A549 (cell line): ENCODE measurements around the gene DIP2C. TPM values are rescaled to one million over a fixed set of nuclear protein-coding genes. Genes with fewer than 3 reads are reported as not detected.

Experiments
- ATAC-seq, 2 experiments: fragments of 200-7000 bp in 1 of 2; fragments of >200 bp in 1 of 2; cut with Nextera tagmentation in 1 of 2; cut with Tn5 transposase in 1 of 2; 3 replicates each; pipeline versions ENCODE4 v1.8.0 to v1.9.1; 2018 to 2020; ENCODE audit warnings: mild to moderate bottlenecking in 1 of 2, moderate library complexity in 1 of 2
- CTCF ChIA-PET: fragments of 300-600 bp; sonication (Branson Sonifier 250); formaldehyde crosslinking; extraction: SDS; loops from one replicate; lab custom pipeline; 2021; ENCODE audit warnings: antibody characterized with exemption, inconsistent platforms; lab: Yijun Ruan, JAX
- POLR2A ChIA-PET: fragments of 350-600 bp; formaldehyde crosslinking; extraction: SDS; loops from one replicate; lab custom pipeline; 2021; ENCODE audit warnings: antibody characterized with exemption, inconsistent platforms; lab: Yijun Ruan, JAX
- DNase-seq, 2 experiments: peaks; one replicate each; pipeline versions ENCODE4 v3.0.0 to v3.0.0-alpha.2; 2011 to 2016; ENCODE audit warnings: low read depth in 1 of 2, low spot score in 1 of 2
- FAIRE-seq: peaks from 2 replicates; lab custom pipeline; 2011; peaks lifted over from hg19 to GRCh38; lab: Jason Lieb, UNC
- H3K27ac ChIP-seq, 2 experiments: fragments of >200 bp; sonication (Bioruptor Twin); formaldehyde crosslinking; 3 replicates each; pipeline ENCODE4 v1.5.1; 2016 to 2017
- H3K4me1 ChIP-seq: fragments of >200 bp; sonication (Bioruptor Twin); formaldehyde crosslinking; 3 replicates; pipeline ENCODE4 v1.6.1; 2016
- H3K4me2 ChIP-seq: fragments of >200 bp; sonication (Bioruptor Twin); formaldehyde crosslinking; 3 replicates; pipeline ENCODE4 v1.6.1; 2016
- H3K4me3 ChIP-seq: fragments of >200 bp; sonication (Bioruptor Twin); formaldehyde crosslinking; 3 replicates; pipeline ENCODE4 v1.5.1; 2016
- H3K9me3 ChIP-seq: fragments of >200 bp; sonication (Bioruptor Twin); formaldehyde crosslinking; 3 replicates; pipeline ENCODE4 v1.6.1; 2016
- CEBPB ChIP-seq, 2 experiments: fragments of >200 bp in 1 of 2; sonication (Bioruptor Twin) in 1 of 2; formaldehyde crosslinking in 1 of 2; IDR thresholded peaks; 2 replicates each; pipeline ENCODE4 v1.6.1; 2012 to 2016
- CHD2 ChIP-seq: fragments of 150-350 bp; IDR thresholded peaks from 2 replicates; pipeline ENCODE4 v1.6.1; 2014; ENCODE audit warnings: low read length; ENCODE audit not compliant: partially characterized antibody
- EP300 ChIP-seq, 2 experiments: fragments of >200 bp; sonication (Bioruptor Twin); formaldehyde crosslinking; IDR thresholded peaks; 2 replicates in 1 of 2; 3 replicates in 1 of 2; pipeline ENCODE4 v1.6.1; 2016 to 2017
- ESRRA ChIP-seq: fragments of 150-350 bp; IDR thresholded peaks from 2 replicates; pipeline ENCODE4 v1.6.1; 2014; ENCODE audit warnings: mild to moderate bottlenecking, low read length, borderline replicate concordance
- FOSB ChIP-seq: fragments of 250-450 bp; sonication (Bioruptor Pico); IDR thresholded peaks from 2 replicates; pipeline ENCODE4 v1.5.0; 2020; ENCODE audit warnings: mild to moderate bottlenecking, moderate library complexity
- HDAC2 ChIP-seq: fragments of 200-600 bp; sonication (generic); IDR thresholded peaks from 2 replicates; pipeline ENCODE4 v1.6.1; 2016
- HOXA7 ChIP-seq: fragments of 250-450 bp; sonication (Bioruptor Pico); IDR thresholded peaks from 2 replicates; pipeline ENCODE4 v1.5.0; 2020; ENCODE audit warnings: mild to moderate bottlenecking, moderate library complexity
- HOXB13 ChIP-seq: fragments of 250-450 bp; sonication (Bioruptor Pico); IDR thresholded peaks from 2 replicates; pipeline ENCODE4 v1.5.0; 2020; ENCODE audit warnings: low read depth, mild to moderate bottlenecking, moderate library complexity
- MAZ ChIP-seq: fragments of 150-350 bp; IDR thresholded peaks from 2 replicates; pipeline ENCODE4 v1.6.1; 2014; ENCODE audit warnings: antibody characterized with exemption, low read depth, low read length, borderline replicate concordance
- MYC ChIP-seq: IDR thresholded peaks from 2 replicates; pipeline ENCODE4 v1.6.1; 2012; ENCODE audit warnings: mild to moderate bottlenecking, inconsistent platforms, low read length, improper control_type of control experiment, borderline replicate concordance
- NFE2L2 ChIP-seq: fragments of 150-350 bp; conservative IDR thresholded peaks from 2 replicates; pipeline ENCODE4 v1.6.1; 2014; ENCODE audit warnings: low read length
- NR3C1 ChIP-seq: fragments of >200 bp; sonication (Bioruptor Twin); formaldehyde crosslinking; IDR thresholded peaks from 3 replicates; pipeline ENCODE4 v1.6.1; 2017
- POLR2A ChIP-seq: IDR thresholded peaks from 2 replicates; pipeline ENCODE4 v1.6.1; 2012; ENCODE audit warnings: mild to moderate bottlenecking, low read length
- SMC3 ChIP-seq: fragments of >200 bp; sonication (Bioruptor Twin); formaldehyde crosslinking; IDR thresholded peaks from 3 replicates; pipeline ENCODE4 v1.6.1; 2018; ENCODE audit warnings: inconsistent platforms
- SREBF2 ChIP-seq: fragments of 450-650 bp; IDR thresholded peaks from 2 replicates; pipeline ENCODE4 v1.6.1; 2014; ENCODE audit warnings: mild to moderate bottlenecking, moderate library complexity
- TFCP2L1 ChIP-seq: fragments of 250-450 bp; sonication (Bioruptor Pico); IDR thresholded peaks from 2 replicates; pipeline ENCODE4 v1.5.0; 2021; ENCODE audit warnings: mild to moderate bottlenecking
- ZC3H11A ChIP-seq: fragments of 450-650 bp; IDR thresholded peaks from 2 replicates; pipeline ENCODE4 v1.6.1; 2014; ENCODE audit warnings: antibody characterized with exemption, mild to moderate bottlenecking
- WGBS: methylation state at CpG from one replicate; pipeline ENCODE4 v1.1.6; 2017; ENCODE audit errors: missing lambda C conversion rate; 5-methylcytosine and 5-hydroxymethylcytosine counted together
- polyA plus RNA-seq, 4 experiments: library from polyadenylated mRNA; depleted of rRNA in 3 of 4; stranded (reverse); fragments of >200 nt; fragmentation: RNase III in 1 of 4; extraction: RNeasy Plus Mini Kit Qiagen cat#74134 plus additional on column Dnase treatment in 1 of 4; gene quantifications; 2 replicates in 3 of 4; 3 replicates in 1 of 4; pipeline ENCODE4 v1.2.3, GENCODE V29; 2011 to 2017
- TF ChIP-seq, protein P1 (sequence below): fragments of 250-450 bp; sonication (Bioruptor Pico); IDR thresholded peaks from 2 replicates; pipeline ENCODE4 v1.5.0; 2021; ENCODE audit warnings: mild to moderate bottlenecking, moderate library complexity, borderline replicate concordance
- TF ChIP-seq, protein P2 (sequence below): fragments of 200-600 bp; sonication (generic); IDR thresholded peaks from 2 replicates; pipeline ENCODE4 v1.6.1; 2016; ENCODE audit warnings: antibody characterized with exemption, mild to moderate bottlenecking, moderate library complexity

The DIP2C gene
- polyA plus RNA-seq, 2 of the 4 experiments (the other 2 are of a cell fraction), result 3.7 to 5.0 TPM

DNA sequence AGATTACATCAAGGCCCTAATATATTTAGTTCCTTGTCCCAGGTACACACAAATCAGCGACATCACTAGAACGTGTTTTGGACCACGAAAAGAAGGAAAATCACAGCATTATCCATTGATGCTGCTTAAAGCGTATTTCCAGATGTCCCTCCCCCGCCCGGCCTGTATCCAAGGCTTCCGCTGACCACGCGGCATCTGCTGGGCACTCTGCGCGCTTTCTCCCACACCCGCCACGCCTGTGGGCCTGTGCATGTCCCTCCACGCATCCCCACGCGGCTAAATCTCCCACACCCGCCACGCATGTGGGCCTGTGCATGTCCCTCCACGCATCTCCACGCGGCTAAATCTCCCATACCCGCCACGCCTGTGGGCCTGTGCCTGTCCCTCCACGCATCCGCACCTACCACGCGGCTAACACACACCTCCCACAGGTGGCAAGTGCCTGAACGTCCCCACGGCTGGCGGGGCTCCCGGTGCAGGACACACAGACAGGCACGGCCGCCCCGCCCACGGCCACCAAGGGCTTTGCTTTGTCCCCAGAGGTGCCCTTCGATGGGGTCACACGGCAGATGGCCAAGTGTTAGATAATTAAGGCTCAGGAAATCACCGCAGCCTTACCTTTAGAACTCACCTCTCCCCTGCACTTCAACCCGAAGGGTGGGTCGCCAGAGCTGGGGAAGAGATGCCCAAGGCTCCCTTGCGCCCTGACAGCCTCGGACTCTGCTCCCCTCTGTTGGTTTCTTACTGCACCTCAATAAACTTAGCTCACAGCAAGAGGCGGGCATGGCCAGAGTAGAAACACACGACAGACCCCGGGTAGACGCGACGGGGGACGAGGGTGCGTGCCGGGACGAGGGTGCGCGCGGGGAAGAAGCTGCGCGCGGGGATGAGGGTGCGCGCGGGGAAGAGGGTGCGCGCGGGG lies 49.5 kb downstream of the DIP2C start:
- no peak for ATAC-seq
- TF ChIP-seq MYC, result no peak
- Histone ChIP-seq H3K27ac (no peak overlapping the region), H3K4me2 (no peak overlapping the region), H3K4me1 (no peaks in the 10 kb centered on the region), H3K4me3 (no peak overlapping the region), H3K9me3 (peaks cover 6% of the 10 kb centered on the region)
- POLR2A ChIA-PET, result no interaction called here
- WGBS, result 92% methylated on average over 47 of the region's 64 CpGs
- DNase-seq, result no peak
- no peak for FAIRE-seq
- CTCF ChIA-PET, result interaction anchor here (1.1 kb wide), 1 partner anchor 10 kb away, joined by 3 read pairs; no protein-coding TSS in a partner anchor

DNA sequence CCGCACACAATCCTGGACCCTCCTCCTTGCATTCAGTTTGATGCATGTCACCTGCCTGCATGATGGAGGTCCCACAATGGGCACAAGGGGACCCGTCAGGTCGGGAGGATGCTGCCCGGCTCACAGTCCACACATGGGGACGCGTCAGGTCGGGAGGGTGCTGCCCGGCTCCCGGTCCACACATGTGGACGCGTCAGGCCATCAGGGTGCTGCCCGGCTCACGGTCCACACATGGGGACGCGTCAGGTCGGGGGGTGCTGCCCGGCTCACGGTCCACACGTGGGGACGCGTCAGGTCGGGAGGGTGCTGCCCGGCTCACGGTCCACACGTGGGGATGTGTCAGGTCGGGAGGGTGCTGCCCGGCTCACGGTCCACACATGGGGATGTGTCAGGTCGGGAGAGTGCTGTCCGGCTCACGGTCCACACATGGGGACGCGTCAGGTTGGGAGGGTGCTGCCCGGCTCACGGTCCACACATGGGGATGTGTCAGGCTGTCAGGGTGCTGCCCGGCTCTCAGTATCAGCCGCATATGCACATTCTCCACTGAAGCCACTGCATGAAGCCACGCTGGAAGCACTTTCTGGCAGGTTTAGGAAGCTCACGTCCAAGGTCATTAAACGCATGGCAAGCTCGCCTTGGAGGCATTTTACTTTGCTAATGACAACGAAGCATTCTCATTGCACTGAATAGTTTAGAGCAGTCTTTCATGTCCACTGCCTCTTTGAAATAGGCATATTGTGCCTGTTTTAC lies 50.3 kb downstream of the DIP2C start:
- ATAC-seq (no peak), FAIRE-seq (no peak), DNase-seq (no peak)
- Histone ChIP-seq H3K4me2 (no peak overlapping the region), H3K9me3 (no peaks in the 10 kb centered on the region), H3K27ac (no peak overlapping the region), H3K4me1 (no peaks in the 10 kb centered on the region), H3K4me3 (no peak overlapping the region)
- CTCF ChIA-PET, result no interaction called here
- no peak for TF ChIP-seq FOSB (CRISPR knock-in tag)
- TF ChIP-seq CEBPB (IDR thresholded peaks at IDR 0.05), result no peak
- TF ChIP-seq SREBF2, result no peak
- TF ChIP-seq EP300 (IDR thresholded peaks at IDR 0.05), result no peak
- POLR2A ChIA-PET, result no interaction called here
- WGBS, result 94% methylated on average over 14 of the region's 42 CpGs

DNA sequence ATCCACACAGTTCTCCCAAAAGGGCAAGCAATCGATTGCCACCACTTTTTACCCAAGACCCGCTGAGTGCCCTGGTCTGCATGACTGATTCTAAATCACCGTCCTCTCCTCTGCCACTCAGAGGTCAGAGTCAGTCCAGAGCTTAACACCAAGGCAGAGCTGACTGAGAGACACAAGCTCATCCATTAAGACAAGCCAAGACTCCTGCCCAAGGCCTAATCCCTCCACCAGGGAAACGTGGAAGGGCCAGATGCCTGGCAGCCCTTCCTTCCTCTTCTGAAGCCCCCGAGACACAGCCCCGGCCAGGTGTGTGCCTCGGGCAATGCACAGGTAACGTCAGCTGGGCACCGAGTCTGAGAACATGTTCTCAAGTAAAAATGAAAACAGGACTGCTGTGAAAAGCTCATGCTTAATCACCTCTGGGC lies 51.7 kb downstream of the DIP2C start:
- H3K4me3 ChIP-seq, result no peak overlapping the region
- no peak for FAIRE-seq
- 89% methylated on average over 8 of the region's 9 CpGs for WGBS
- no peaks in the 10 kb centered on the region for H3K4me1 ChIP-seq
- TF ChIP-seq POLR2A (no peak), TFCP2L1 (CRISPR knock-in tag) (no peak), CEBPB (IDR thresholded peaks at IDR 0.05) (no peak), SMC3 (no peak), ESRRA (no peak), HOXB13 (CRISPR knock-in tag) (no peak), NR3C1 (no peak), SREBF2 (no peak), MAZ (no peak), NFE2L2 (no peak), CHD2 (no peak), ZC3H11A (no peak), HOXA7 (CRISPR knock-in tag) (no peak), HDAC2 (no peak)
- TF ChIP-seq, protein P1, sequence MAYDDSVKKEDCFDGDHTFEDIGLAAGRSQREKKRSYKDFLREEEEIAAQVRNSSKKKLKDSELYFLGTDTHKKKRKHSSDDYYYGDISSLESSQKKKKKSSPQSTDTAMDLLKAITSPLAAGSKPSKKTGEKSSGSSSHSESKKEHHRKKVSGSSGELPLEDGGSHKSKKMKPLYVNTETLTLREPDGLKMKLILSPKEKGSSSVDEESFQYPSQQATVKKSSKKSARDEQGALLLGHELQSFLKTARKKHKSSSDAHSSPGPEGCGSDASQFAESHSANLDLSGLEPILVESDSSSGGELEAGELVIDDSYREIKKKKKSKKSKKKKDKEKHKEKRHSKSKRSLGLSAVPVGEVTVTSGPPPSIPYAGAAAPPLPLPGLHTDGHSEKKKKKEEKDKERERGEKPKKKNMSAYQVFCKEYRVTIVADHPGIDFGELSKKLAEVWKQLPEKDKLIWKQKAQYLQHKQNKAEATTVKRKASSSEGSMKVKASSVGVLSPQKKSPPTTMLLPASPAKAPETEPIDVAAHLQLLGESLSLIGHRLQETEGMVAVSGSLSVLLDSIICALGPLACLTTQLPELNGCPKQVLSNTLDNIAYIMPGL (CRISPR knock-in tag), result no peak
- TF ChIP-seq, protein P2, sequence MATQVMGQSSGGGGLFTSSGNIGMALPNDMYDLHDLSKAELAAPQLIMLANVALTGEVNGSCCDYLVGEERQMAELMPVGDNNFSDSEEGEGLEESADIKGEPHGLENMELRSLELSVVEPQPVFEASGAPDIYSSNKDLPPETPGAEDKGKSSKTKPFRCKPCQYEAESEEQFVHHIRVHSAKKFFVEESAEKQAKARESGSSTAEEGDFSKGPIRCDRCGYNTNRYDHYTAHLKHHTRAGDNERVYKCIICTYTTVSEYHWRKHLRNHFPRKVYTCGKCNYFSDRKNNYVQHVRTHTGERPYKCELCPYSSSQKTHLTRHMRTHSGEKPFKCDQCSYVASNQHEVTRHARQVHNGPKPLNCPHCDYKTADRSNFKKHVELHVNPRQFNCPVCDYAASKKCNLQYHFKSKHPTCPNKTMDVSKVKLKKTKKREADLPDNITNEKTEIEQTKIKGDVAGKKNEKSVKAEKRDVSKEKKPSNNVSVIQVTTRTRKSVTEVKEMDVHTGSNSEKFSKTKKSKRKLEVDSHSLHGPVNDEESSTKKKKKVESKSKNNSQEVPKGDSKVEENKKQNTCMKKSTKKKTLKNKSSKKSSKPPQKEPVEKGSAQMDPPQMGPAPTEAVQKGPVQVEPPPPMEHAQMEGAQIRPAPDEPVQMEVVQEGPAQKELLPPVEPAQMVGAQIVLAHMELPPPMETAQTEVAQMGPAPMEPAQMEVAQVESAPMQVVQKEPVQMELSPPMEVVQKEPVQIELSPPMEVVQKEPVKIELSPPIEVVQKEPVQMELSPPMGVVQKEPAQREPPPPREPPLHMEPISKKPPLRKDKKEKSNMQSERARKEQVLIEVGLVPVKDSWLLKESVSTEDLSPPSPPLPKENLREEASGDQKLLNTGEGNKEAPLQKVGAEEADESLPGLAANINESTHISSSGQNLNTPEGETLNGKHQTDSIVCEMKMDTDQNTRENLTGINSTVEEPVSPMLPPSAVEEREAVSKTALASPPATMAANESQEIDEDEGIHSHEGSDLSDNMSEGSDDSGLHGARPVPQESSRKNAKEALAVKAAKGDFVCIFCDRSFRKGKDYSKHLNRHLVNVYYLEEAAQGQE, result no peak
- TF ChIP-seq, all 56 proteins: peak for 0
- POLR2A ChIA-PET, result no interaction called here
- CTCF ChIA-PET, result no interaction called here
- DNase-seq, result no peak
- H3K9me3 ChIP-seq, result no peaks in the 10 kb centered on the region
- H3K4me2 ChIP-seq, result no peak overlapping the region
- no peak overlapping the region for H3K27ac ChIP-seq
- ATAC-seq, result no peak
